Uterus (tissue), 4 donors: ENCODE results near the gene TMPRSS13. TPM values are rescaled to one million over a fixed set of nuclear protein-coding genes. Genes with fewer than 3 reads are reported as not detected.

Source experiments
- DNase-seq, 2 donors: peaks; one replicate each; pipeline ENCODE4 v3.0.0-alpha.2; 2019 to 2020
- H3K27ac ChIP-seq, 2 donors: fragments of 200-600 bp; sonication (generic); 1 replicate in 1 of 2; 2 replicates in 1 of 2; pipeline ENCODE4 v1.5.1; 2016 to 2018
- H3K27me3 ChIP-seq, 2 donors: fragments of 200-600 bp; sonication (generic); one replicate each; pipeline ENCODE4 v1.5.1; 2018 to 2019; ENCODE audit warnings: control low read depth in 1 of 2
- H3K36me3 ChIP-seq, 2 donors: fragments of 200-600 bp; sonication (generic); one replicate each; pipeline ENCODE4 v1.5.1; 2019; ENCODE audit warnings: control low read depth in 1 of 2
- H3K4me1 ChIP-seq, 2 donors: fragments of 200-600 bp; sonication (generic); one replicate each; pipeline ENCODE4 v1.5.1; 2018 to 2019; ENCODE audit warnings: control low read depth in 1 of 2
- H3K4me3 ChIP-seq, 2 donors: fragments of 200-600 bp; sonication (generic); 1 replicate in 1 of 2; 2 replicates in 1 of 2; pipeline ENCODE4 v1.5.1; 2018 to 2019; ENCODE audit warnings: mild to moderate bottlenecking in 1 of 2
- H3K9me3 ChIP-seq, 2 donors: fragments of 200-600 bp; sonication (generic); one replicate each; pipeline ENCODE4 v1.5.1; 2019; ENCODE audit warnings: control low read depth in 1 of 2
- CTCF ChIP-seq, 4 experiments: fragments of 200-600 bp in 2 of 4; fragments of 450-650 bp in 2 of 4; sonication (generic) in 2 of 4; IDR thresholded peaks; one replicate each; pipeline ENCODE4 v1.5.1; 2016 to 2019; ENCODE audit warnings: antibody characterized with exemption in 4 of 4, mild to moderate bottlenecking in 2 of 4, moderate library complexity in 1 of 4
- POLR2A ChIP-seq, 2 donors: fragments of 450-650 bp; IDR thresholded peaks; one replicate each; pipeline ENCODE4 v1.6.1; 2016; ENCODE audit warnings: antibody characterized with exemption in 2 of 2, mild to moderate bottlenecking in 1 of 2, moderate library complexity in 1 of 2
- intact Hi-C: fragments of 100-400 bp; cut with DNase I; formaldehyde crosslinking; loops from one replicate; pipeline ENCODE4 v1.15.1; 2023; ENCODE audit warnings: low total_unique reads
- total RNA-seq, 4 donors: library from RNA; depleted of rRNA in 3 of 4; stranded (reverse); fragments of >200 nt in 3 of 4; gene quantifications; one replicate each; pipeline versions ENCODE4 v1.1.0 to v1.2.4, GENCODE V29; 2014 to 2023
- donor health status: DM: yes; HTN: yes; CAD: no.

Gene TMPRSS13
- total RNA-seq, 4 donors from 2014 or later = 0.15 to 0.90 (median 0.51) TPM; not detected in 1

DNA sequence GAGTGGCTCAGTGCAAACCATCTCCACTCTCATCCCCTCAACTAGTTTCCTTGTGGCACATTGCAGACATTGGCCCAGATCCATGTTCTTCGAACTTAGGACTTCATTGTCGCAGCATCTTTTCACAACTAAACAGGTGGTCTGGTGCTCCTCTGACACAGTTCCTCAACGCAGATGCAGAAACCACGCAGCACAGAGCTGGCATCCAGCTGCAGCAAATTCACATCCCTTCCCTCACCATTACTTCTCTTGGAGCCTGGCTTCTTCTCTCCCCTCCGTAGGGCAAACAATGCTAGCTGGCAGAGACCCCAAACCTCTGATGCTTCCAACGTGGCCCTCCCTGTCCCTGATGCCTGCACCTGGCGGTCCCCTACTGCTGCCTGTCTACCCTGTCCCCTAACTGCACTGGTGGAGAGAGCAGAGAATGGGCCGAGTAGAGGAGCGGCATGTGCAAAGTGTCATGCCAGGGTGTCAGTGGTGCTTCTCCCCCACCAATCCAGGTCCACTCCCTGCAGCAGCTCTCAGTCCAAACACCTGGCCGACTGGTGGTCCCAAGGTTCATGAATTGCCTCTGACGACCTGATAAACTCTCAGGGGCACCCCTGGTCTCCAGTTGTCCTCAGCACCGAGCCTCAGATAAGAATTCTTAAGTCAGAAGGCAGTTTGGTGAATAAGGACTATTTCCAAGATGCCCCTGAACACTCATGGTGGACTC, 18.1 kb downstream of the TMPRSS13 start:
- Histone ChIP-seq H3K9me3 (no peaks in the 10 kb centered on the region), H3K27me3 (no peaks in the 10 kb centered on the region), H3K36me3 (no peaks in the 10 kb centered on the region), H3K4me1 (no peaks in the 10 kb centered on the region), H3K4me3 (no peak overlapping the region), H3K27ac (no peak overlapping the region)
- intact Hi-C loops = no loop called here
- peak in 1 of 2 donors; percentile 11 for DNase-seq
- TF ChIP-seq POLR2A (IDR thresholded peaks at IDR 0.05) (no peak), CTCF (IDR thresholded peaks at IDR 0.05) (no peak)

GRCh38 chr11:117910525-117910924, 18.7 kb downstream of the TMPRSS13 start:
- H3K4me3 ChIP-seq = no peak overlapping the region
- H3K27ac ChIP-seq = no peak overlapping the region
- intact Hi-C loops = no loop called here
- no peaks in the 10 kb centered on the region for H3K36me3 ChIP-seq
- H3K27me3 ChIP-seq = no peaks in the 10 kb centered on the region
- no peaks in the 10 kb centered on the region for H3K9me3 ChIP-seq
- no peaks in the 10 kb centered on the region for H3K4me1 ChIP-seq
- DNase-seq = peak in 1 of 2 donors; percentile 14
- TF ChIP-seq CTCF (IDR thresholded peaks at IDR 0.05) = no peak
- no peak for TF ChIP-seq POLR2A (IDR thresholded peaks at IDR 0.05)

DNA sequence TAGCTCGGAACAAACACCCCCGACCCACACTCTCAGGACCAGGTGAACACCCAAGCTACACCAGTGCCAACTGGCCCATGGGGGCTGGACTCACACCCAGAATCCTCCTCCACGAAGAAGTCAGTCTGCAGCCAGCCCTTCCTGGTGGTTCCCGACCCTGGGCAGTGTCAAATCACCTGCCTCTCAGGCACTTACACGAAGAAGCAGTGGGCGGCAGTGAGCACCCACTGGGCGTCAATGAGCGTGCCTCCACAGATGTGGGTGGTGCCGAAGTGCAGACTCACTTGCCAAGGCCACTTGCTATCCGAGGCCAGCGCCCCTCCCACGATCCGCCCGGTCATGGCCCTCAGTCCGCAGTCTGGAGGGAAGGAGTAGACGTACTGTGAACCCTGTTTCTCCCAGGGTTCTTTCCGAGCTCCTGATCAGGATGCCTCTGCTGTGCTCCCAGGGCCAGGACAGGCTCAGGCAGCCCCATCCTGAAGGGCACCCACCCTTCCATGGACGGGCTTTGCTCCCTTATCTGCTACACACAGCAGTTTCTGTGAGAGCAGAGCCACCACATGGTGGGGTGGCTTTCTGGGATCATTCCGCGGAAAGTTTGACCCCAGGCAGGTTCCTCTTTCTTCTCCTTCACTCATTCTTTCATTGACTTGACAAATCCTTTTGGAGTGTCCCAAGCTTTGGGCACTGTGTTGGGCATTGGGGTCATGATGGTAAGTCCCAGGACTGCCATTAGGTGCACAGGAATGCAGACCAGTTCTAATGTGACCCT, 19.4 kb downstream of the TMPRSS13 start:
- Histone ChIP-seq H3K9me3 (no peaks in the 10 kb centered on the region), H3K4me1 (no peaks in the 10 kb centered on the region), H3K27me3 (no peaks in the 10 kb centered on the region), H3K36me3 (no peaks in the 10 kb centered on the region), H3K27ac (no peak overlapping the region), H3K4me3 (no peak overlapping the region)
- no peak for TF ChIP-seq CTCF (IDR thresholded peaks at IDR 0.05)
- TF ChIP-seq POLR2A (IDR thresholded peaks at IDR 0.05) = no peak
- peak in 1 of 2 donors; percentile 15 for DNase-seq
- intact Hi-C loops = no loop called here

GRCh38 chr11:117908959-117909610, 20.1 kb downstream of the TMPRSS13 start:
- no peaks in the 10 kb centered on the region for H3K27me3 ChIP-seq
- DNase-seq = no peak
- intact Hi-C loops = no loop called here
- no peak overlapping the region for H3K27ac ChIP-seq
- TF ChIP-seq CTCF (IDR thresholded peaks at IDR 0.05) = no peak
- no peak for TF ChIP-seq POLR2A (IDR thresholded peaks at IDR 0.05)
- no peak overlapping the region for H3K4me3 ChIP-seq
- no peaks in the 10 kb centered on the region for H3K9me3 ChIP-seq
- H3K4me1 ChIP-seq = no peaks in the 10 kb centered on the region
- no peaks in the 10 kb centered on the region for H3K36me3 ChIP-seq
